Stimulated activated memory B cell treated with anti-CD40 and anti-IgM and Interleukin-4, amounts not matched to agents 10 μg/mL and 1 μg/mL and 100 μg/mL, for 72 hours (primary cell): ENCODE data around the gene PCYOX1L.
"Not testable (repeated sequence)": the region's sequence is repeated elsewhere in the genome, so short reads cannot be mapped to it uniquely, and the experiment has no call there.

Experiments
- ATAC-seq: fragments of 150-1000 bp; cut with Tn5 transposase; 2 replicates; pipeline ENCODE4 v1.10.0; 2021
- H3K27ac Mint-ChIP-seq: one replicate; pipeline ENCODE4 v1.8.0; 2022; ENCODE audit warnings: mild to moderate bottlenecking, mixed read lengths
- H3K27me3 Mint-ChIP-seq: one replicate; pipeline ENCODE4 v1.8.0; 2022; ENCODE audit warnings: mixed read lengths
- H3K36me3 Mint-ChIP-seq: one replicate; pipeline ENCODE4 v1.8.0; 2022; ENCODE audit warnings: mixed read lengths
- H3K4me1 Mint-ChIP-seq: one replicate; pipeline ENCODE4 v1.8.0; 2022; ENCODE audit warnings: mixed read lengths
- H3K4me3 Mint-ChIP-seq: one replicate; pipeline ENCODE4 v1.8.0; 2022; ENCODE audit warnings: mild to moderate bottlenecking, moderate library complexity, mixed read lengths
- H3K9me3 Mint-ChIP-seq: one replicate; pipeline ENCODE4 v1.8.0; 2022; ENCODE audit warnings: mixed read lengths

Gene PCYOX1L

GRCh38 chr5:149382517-149383220 lies 24.8 kb downstream of the PCYOX1L start:
- Mint-ChIP-seq H3K4me3 (no peak overlapping the region), H3K9me3 (no peaks in the 10 kb centered on the region), H3K4me1 (peaks cover 8% of the 10 kb centered on the region), H3K27ac (no peak overlapping the region), H3K27me3 (no peaks in the 10 kb centered on the region), H3K36me3 (no peaks in the 10 kb centered on the region)
- ATAC-seq = no peak

- no peak for ATAC-seq
- Mint-ChIP-seq H3K36me3 (no peaks in the 10 kb centered on the region), H3K4me1 (peaks cover 8% of the 10 kb centered on the region), H3K9me3 (no peaks in the 10 kb centered on the region), H3K27ac (no peak overlapping the region), H3K27me3 (no peaks in the 10 kb centered on the region), H3K4me3 (no peak overlapping the region)
Measured at GRCh38 chr5:149383399-149383798, 25.6 kb downstream of the PCYOX1L start.

GRCh38 chr5:149386166-149386565 lies 28.3 kb downstream of the PCYOX1L start:
- no peaks in the 10 kb centered on the region for H3K27me3 Mint-ChIP-seq
- H3K4me1 Mint-ChIP-seq = peaks cover 8% of the 10 kb centered on the region
- no peak overlapping the region for H3K27ac Mint-ChIP-seq
- no peaks in the 10 kb centered on the region for H3K9me3 Mint-ChIP-seq
- ATAC-seq = no peak
- H3K36me3 Mint-ChIP-seq = no peaks in the 10 kb centered on the region
- H3K4me3 Mint-ChIP-seq = no peak overlapping the region

- no peak overlapping the region for H3K4me3 Mint-ChIP-seq
Measured at GRCh38 chr5:149387081-149387631, 29.3 kb downstream of the PCYOX1L start.

GRCh38 chr5:149387982-149388381 lies 30.1 kb downstream of the PCYOX1L start:
- ATAC-seq = no peak
- no peak overlapping the region for H3K4me3 Mint-ChIP-seq
- no peaks in the 10 kb centered on the region for H3K4me1 Mint-ChIP-seq
- no peaks in the 10 kb centered on the region for H3K27me3 Mint-ChIP-seq
- no peaks in the 10 kb centered on the region for H3K9me3 Mint-ChIP-seq
- no peaks in the 10 kb centered on the region for H3K36me3 Mint-ChIP-seq
- no peak overlapping the region for H3K27ac Mint-ChIP-seq

More at GRCh38 chr5:149387081-149387631, 29.3 kb downstream of the PCYOX1L start:
- no peaks in the 10 kb centered on the region for H3K36me3 Mint-ChIP-seq
- no peaks in the 10 kb centered on the region for H3K9me3 Mint-ChIP-seq
- H3K27ac Mint-ChIP-seq = no peak overlapping the region
- no peak for ATAC-seq
- H3K4me1 Mint-ChIP-seq = peaks cover under 1% of the 10 kb centered on the region
- no peaks in the 10 kb centered on the region for H3K27me3 Mint-ChIP-seq

GRCh38 chr5:149388498-149389190 lies 30.8 kb downstream of the PCYOX1L start:
- Mint-ChIP-seq H3K27ac (no peak overlapping the region), H3K27me3 (no peaks in the 10 kb centered on the region), H3K4me1 (no peaks in the 10 kb centered on the region), H3K36me3 (no peaks in the 10 kb centered on the region), H3K4me3 (no peak overlapping the region), H3K9me3 (no peaks in the 10 kb centered on the region)
- ATAC-seq = no peak

- no peak for ATAC-seq
- Mint-ChIP-seq H3K36me3 (no peaks in the 10 kb centered on the region), H3K27me3 (no peaks in the 10 kb centered on the region), H3K4me3 (no peak overlapping the region), H3K4me1 (no peaks in the 10 kb centered on the region), H3K27ac (no peak overlapping the region), H3K9me3 (no peaks in the 10 kb centered on the region)
Measured at GRCh38 chr5:149389552-149390495, 32.0 kb downstream of the PCYOX1L start.

GRCh38 chr5:149391076-149391475 lies 33.2 kb downstream of the PCYOX1L start:
- not testable (repeated sequence) for H3K27me3 Mint-ChIP-seq, H3K9me3 Mint-ChIP-seq, H3K4me1 Mint-ChIP-seq, H3K36me3 Mint-ChIP-seq, H3K27ac Mint-ChIP-seq, ATAC-seq, H3K4me3 Mint-ChIP-seq

GRCh38 chr5:149391524-149391923 lies 33.7 kb downstream of the PCYOX1L start:
- H3K9me3 Mint-ChIP-seq = no peaks in the 10 kb centered on the region
- H3K27me3 Mint-ChIP-seq = no peaks in the 10 kb centered on the region
- no peak overlapping the region for H3K27ac Mint-ChIP-seq
- no peaks in the 10 kb centered on the region for H3K4me1 Mint-ChIP-seq
- no peak for ATAC-seq
- no peaks in the 10 kb centered on the region for H3K36me3 Mint-ChIP-seq
- no peak overlapping the region for H3K4me3 Mint-ChIP-seq

- ATAC-seq = no peak
- Mint-ChIP-seq H3K4me1 (no peaks in the 10 kb centered on the region), H3K36me3 (no peaks in the 10 kb centered on the region), H3K9me3 (no peaks in the 10 kb centered on the region), H3K4me3 (no peak overlapping the region), H3K27ac (no peak overlapping the region), H3K27me3 (no peaks in the 10 kb centered on the region)
Measured at GRCh38 chr5:149392718-149393117, 34.9 kb downstream of the PCYOX1L start.

GRCh38 chr5:149394996-149395395 lies 37.1 kb downstream of the PCYOX1L start:
- not testable (repeated sequence) for H3K36me3 Mint-ChIP-seq, H3K4me1 Mint-ChIP-seq, ATAC-seq, H3K27ac Mint-ChIP-seq, H3K4me3 Mint-ChIP-seq, H3K9me3 Mint-ChIP-seq
- peaks cover 13% of the 10 kb centered on the region for H3K27me3 Mint-ChIP-seq

- H3K9me3 Mint-ChIP-seq = no peaks in the 10 kb centered on the region
- no peaks in the 10 kb centered on the region for H3K4me1 Mint-ChIP-seq
- peaks cover 27% of the 10 kb centered on the region for H3K27me3 Mint-ChIP-seq
- H3K4me3 Mint-ChIP-seq = no peak overlapping the region
- no peak overlapping the region for H3K27ac Mint-ChIP-seq
- H3K36me3 Mint-ChIP-seq = no peaks in the 10 kb centered on the region
- ATAC-seq = no peak
Measured at GRCh38 chr5:149397530-149397929, 39.7 kb downstream of the PCYOX1L start.

- not testable (repeated sequence) for H3K4me3 Mint-ChIP-seq, H3K36me3 Mint-ChIP-seq, H3K9me3 Mint-ChIP-seq, H3K27ac Mint-ChIP-seq, H3K4me1 Mint-ChIP-seq, ATAC-seq
- peaks cover 27% of the 10 kb centered on the region for H3K27me3 Mint-ChIP-seq
Measured at GRCh38 chr5:149398747-149399266, 41.0 kb downstream of the PCYOX1L start.

GRCh38 chr5:149399775-149400174 lies 41.9 kb downstream of the PCYOX1L start:
- Mint-ChIP-seq H3K36me3 (no peaks in the 10 kb centered on the region), H3K27ac (no peak overlapping the region), H3K4me1 (no peaks in the 10 kb centered on the region), H3K4me3 (no peak overlapping the region), H3K27me3 (peaks cover 27% of the 10 kb centered on the region), H3K9me3 (no peaks in the 10 kb centered on the region)
- ATAC-seq = no peak

- Mint-ChIP-seq H3K4me3 (no peak overlapping the region), H3K27me3 (peaks cover 27% of the 10 kb centered on the region), H3K9me3 (no peaks in the 10 kb centered on the region), H3K4me1 (no peaks in the 10 kb centered on the region), H3K27ac (no peak overlapping the region), H3K36me3 (no peaks in the 10 kb centered on the region)
- ATAC-seq = no peak
Measured at GRCh38 chr5:149400304-149400703, 42.5 kb downstream of the PCYOX1L start.
